ENCODE results near the gene DHRS7B. TPM values are rescaled to one million over a fixed set of nuclear protein-coding genes. Genes with fewer than 3 reads are reported as not detected.
"Not testable (repeated sequence)": the region's sequence is repeated elsewhere in the genome, so short reads cannot be mapped to it uniquely, and the experiment has no call there.

DHRS7B gene
- total RNA-seq, 1 donor from 2014 or later: 17.1 TPM

- DNase-seq (ENCODE audit: low spot score) (no peak), ATAC-seq (no peak)
- intact Hi-C loops (cut with DNase I): no loop called here
These were observed 14.6 kb downstream of the DHRS7B start for GRCh38 chr17:21141331-21141730.

GRCh38 chr17:21142065-21142464, 15.3 kb downstream of the DHRS7B start:
- intact Hi-C loops (cut with DNase I); ATAC-seq; DNase-seq (ENCODE audit: low spot score): not testable (repeated sequence)

- DNase-seq (ENCODE audit: low spot score) (no peak), ATAC-seq (no peak)
- intact Hi-C loops (cut with DNase I): no loop called here
These were observed 16.9 kb downstream of the DHRS7B start for GRCh38 chr17:21143695-21144094.

GRCh38 chr17:21144299-21144698, 17.5 kb downstream of the DHRS7B start:
- ATAC-seq; intact Hi-C loops (cut with DNase I); DNase-seq (ENCODE audit: low spot score): not testable (repeated sequence)

- DNase-seq (ENCODE audit: low spot score): no peak
- no peak for ATAC-seq
- intact Hi-C loops (cut with DNase I): no loop called here
These were observed 19.7 kb downstream of the DHRS7B start for GRCh38 chr17:21146362-21147015.

GRCh38 chr17:21149621-21150020, 22.9 kb downstream of the DHRS7B start:
- ATAC-seq: no peak
- intact Hi-C loops (cut with DNase I): no loop called here
- no peak for DNase-seq (ENCODE audit: low spot score)

GRCh38 chr17:21152731-21153130, 26.0 kb downstream of the DHRS7B start:
- intact Hi-C loops (cut with DNase I): no loop called here
- DNase-seq (ENCODE audit: low spot score) (no peak), ATAC-seq (no peak)

GRCh38 chr17:21157586-21158370, 31.0 kb downstream of the DHRS7B start:
- intact Hi-C loops (cut with DNase I): no loop called here
- ATAC-seq: no peak
- no peak for DNase-seq (ENCODE audit: low spot score)

- intact Hi-C loops (cut with DNase I): no loop called here
- ATAC-seq (no peak), DNase-seq (ENCODE audit: low spot score) (no peak)
These were observed 33.6 kb downstream of the DHRS7B start for GRCh38 chr17:21160401-21160800.

- intact Hi-C loops (cut with DNase I): no loop called here
- DNase-seq (ENCODE audit: low spot score) (no peak), ATAC-seq (peak; percentile 55)
These were observed 35.0 kb downstream of the DHRS7B start for GRCh38 chr17:21161498-21162393.

GRCh38 chr17:21162394-21162775, 35.6 kb downstream of the DHRS7B start:
- ATAC-seq (no peak), DNase-seq (ENCODE audit: low spot score) (no peak)
- intact Hi-C loops (cut with DNase I): no loop called here

- intact Hi-C loops (cut with DNase I): no loop called here
- no peak for DNase-seq (ENCODE audit: low spot score)
- no peak for ATAC-seq
These were observed 36.3 kb downstream of the DHRS7B start for GRCh38 chr17:21163101-21163500.

- no peak for DNase-seq (ENCODE audit: low spot score)
- no peak for ATAC-seq
- intact Hi-C loops (cut with DNase I): no loop called here
These were observed 37.5 kb downstream of the DHRS7B start for GRCh38 chr17:21164216-21164615.

- DNase-seq (ENCODE audit: low spot score) (no peak), ATAC-seq (no peak)
- intact Hi-C loops (cut with DNase I): no loop called here
These were observed 37.9 kb downstream of the DHRS7B start for GRCh38 chr17:21164620-21165019.

- intact Hi-C loops (cut with DNase I): no loop called here
- no peak for DNase-seq (ENCODE audit: low spot score)
- ATAC-seq: peak; percentile 49
These were observed 39.3 kb downstream of the DHRS7B start for GRCh38 chr17:21165922-21166594.

- DNase-seq (ENCODE audit: low spot score) (no peak), ATAC-seq (peak; percentile 85)
- intact Hi-C loops (cut with DNase I): no loop called here
These were observed 39.9 kb downstream of the DHRS7B start for GRCh38 chr17:21166595-21167210.

- ATAC-seq: peak; percentile 53
- intact Hi-C loops (cut with DNase I): no loop called here
- no peak for DNase-seq (ENCODE audit: low spot score)
These were observed 40.5 kb downstream of the DHRS7B start for GRCh38 chr17:21167303-21167702.

GRCh38 chr17:21168555-21168865, 41.7 kb downstream of the DHRS7B start:
- ATAC-seq: no peak
- intact Hi-C loops (cut with DNase I): no loop called here
- no peak for DNase-seq (ENCODE audit: low spot score)

- ATAC-seq (no peak), DNase-seq (ENCODE audit: low spot score) (no peak)
- intact Hi-C loops (cut with DNase I): no loop called here
These were observed 42.7 kb downstream of the DHRS7B start for GRCh38 chr17:21169496-21169895.
